ENCODE measurements around the gene SCD.

Gene SCD

GRCh38 chr10:100340948-100341847 is 5.8 kb upstream of the SCD start:
- no peak for DNase-seq (ENCODE audit: low read depth in 3 of 3)

- peak in 2 of 3 experiments; percentile 13 to 26 for DNase-seq (ENCODE audit: low read depth in 3 of 3)
Measured at GRCh38 chr10:100341953-100342626, 4.9 kb upstream of the SCD start.

GRCh38 chr10:100342627-100342972 is 4.4 kb upstream of the SCD start:
- no peak for DNase-seq (ENCODE audit: low read depth in 3 of 3)

DNA sequence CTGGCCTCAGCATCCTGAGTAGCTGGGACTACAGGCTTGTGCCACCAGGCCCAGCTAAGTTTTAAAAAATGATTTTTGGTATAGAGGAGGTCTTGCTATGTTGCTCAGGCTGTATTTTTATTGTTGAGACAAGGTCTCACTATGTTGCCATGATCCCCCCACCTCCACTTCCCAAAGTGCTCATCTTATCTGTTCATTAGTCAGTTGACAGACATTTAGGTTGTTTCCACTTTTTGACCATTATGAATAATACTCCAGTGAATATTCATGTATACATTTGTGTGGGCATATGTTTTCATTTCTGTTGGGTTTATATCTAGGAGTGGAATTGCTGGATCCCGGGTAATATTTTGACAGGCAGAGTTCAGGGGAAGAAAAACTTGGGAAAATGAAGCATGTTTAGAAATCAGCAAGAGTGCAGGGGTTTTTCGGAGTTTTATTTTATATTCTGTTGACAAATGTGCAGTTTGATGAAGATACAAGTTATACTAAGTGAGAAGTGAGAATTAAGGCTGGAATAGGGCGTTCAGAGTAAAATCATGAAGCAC is 2.7 kb upstream of the SCD start:
- DNase-seq (ENCODE audit: low read depth in 3 of 3): no peak

- no peak for DNase-seq (ENCODE audit: low read depth in 3 of 3)
Measured at GRCh38 chr10:100345570-100346330, 1.3 kb upstream of the SCD start.

GRCh38 chr10:100346351-100346764 is 675 bp upstream of the SCD start:
- DNase-seq (ENCODE audit: low read depth in 3 of 3): peak; percentile 21 to 41 (median 34)

DNA sequence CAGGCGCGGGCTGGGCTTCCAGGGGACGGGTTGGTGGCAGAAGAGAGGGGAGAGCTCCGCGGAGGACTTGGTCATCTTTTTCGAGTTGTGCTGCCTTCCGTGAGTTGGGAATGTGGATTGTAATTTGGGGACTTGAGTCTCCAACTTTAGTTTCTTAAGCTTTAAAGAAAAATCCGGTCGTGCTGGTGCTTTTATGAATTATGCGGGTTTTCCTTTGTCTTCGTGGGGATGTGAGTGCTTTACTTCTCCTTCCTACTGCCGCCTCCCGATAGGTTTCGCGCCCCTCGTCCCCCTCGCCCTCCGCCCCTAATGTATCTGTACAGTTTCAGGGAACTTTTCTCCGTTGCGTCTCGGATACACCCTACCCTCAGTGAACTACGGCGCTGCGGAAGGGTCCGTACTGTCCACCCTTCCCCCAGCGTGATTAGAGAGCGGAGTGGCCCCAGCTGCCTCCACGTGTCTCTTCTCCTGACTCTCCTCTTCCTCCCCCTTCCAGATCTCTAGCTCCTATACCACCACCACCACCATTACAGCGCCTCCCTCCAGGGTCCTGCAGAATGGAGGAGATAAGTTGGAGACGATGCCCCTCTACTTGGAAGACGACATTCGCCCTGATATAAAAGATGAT is 649 bp downstream of the SCD start:
- DNase-seq (ENCODE audit: low read depth in 3 of 3): no peak

- no peak for DNase-seq (ENCODE audit: low read depth in 3 of 3)
Measured at GRCh38 chr10:100348389-100348927, 1.4 kb downstream of the SCD start.

GRCh38 chr10:100349087-100349486 is 2.1 kb downstream of the SCD start:
- no peak for DNase-seq (ENCODE audit: low read depth in 3 of 3)

- no peak for DNase-seq (ENCODE audit: low read depth in 3 of 3)
Measured at GRCh38 chr10:100349672-100350071, 2.6 kb downstream of the SCD start.

DNA sequence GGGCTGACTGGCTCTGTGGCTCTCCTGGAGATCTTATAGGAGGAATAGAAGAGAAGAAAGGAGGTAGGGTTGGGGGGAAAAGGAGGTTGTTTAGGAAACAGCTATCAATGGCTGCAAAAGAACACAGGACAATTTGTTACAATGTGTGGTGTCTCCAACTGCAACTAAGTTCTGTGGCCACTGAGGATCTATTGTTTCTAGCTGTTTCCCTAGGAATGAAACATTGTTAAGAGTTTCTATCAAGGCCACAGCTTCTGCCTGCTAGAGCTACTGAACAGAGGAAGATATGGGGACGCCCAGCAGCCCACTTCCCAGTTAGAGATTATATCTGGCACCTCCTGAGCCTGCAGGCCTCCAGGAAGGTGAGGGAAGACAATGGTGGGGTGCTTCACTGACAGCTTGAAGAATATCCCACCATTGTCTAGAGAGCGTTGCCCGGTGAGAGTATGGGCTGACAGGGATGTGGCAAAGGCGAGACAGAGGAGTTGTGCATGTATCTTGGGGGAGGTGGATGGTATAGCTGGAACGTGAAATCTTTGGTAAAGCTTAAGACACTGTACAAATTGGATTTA is 4.0 kb downstream of the SCD start:
- DNase-seq (ENCODE audit: low read depth in 3 of 3): no peak

DNA sequence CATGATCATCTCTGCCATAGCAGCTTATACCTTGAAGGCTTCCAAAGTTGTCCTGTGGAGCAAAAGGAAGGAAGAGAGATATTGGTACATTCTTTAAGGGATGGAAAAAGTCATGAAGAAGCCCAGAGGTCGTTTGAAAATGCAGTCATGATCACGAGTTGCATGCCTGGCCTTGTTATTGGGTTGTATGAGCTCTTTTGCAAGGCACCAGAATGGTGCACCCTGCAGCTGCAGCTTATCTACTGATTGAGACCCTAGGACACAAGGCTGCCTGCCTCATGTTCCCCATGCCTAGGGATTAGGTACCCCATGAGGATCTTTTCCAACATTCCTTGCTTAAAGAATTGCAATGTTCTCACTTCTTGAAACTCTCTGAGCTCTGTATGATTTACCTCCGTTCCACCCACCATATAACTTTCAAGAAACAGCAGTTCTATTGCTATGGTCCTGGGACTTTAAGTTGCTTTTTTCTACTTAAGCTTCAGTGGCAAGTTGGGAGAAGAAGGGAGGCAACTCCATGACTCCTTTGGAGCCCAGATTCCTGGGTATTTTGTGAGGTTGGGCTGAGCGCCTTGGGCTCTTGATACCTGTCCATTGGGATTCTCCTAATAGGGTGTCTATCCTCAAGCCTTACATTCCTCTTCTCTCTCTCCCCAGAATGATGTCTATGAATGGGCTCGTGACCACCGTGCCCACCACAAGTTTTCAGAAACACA is 6.9 kb downstream of the SCD start:
- DNase-seq (ENCODE audit: low read depth in 3 of 3): no peak

DNA sequence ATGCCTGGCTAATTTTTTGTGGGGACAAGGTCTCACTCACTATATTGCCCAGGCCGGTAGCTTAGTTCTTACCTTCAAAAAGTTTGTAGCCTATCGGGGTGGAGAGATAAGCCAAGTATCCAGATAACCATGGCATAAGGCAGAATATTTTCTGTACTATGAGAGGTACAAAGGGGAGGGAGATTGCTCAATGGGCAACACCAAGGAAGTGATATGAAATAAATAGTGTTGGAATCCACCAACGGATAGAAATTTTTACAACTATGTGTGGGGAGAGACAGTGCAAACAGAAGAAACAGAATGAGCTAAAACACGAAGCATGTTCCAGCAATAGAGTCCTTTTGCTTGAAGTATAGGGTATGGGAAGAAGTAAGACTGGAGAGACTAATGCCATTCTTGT is 8.1 kb downstream of the SCD start:
- no peak for DNase-seq (ENCODE audit: low read depth in 3 of 3)

- no peak for DNase-seq (ENCODE audit: low read depth in 3 of 3)
Measured at GRCh38 chr10:100356067-100357017, 9.3 kb downstream of the SCD start.

GRCh38 chr10:100357059-100357858 is 10.2 kb downstream of the SCD start:
- DNase-seq (ENCODE audit: low read depth in 3 of 3): no peak

DNA sequence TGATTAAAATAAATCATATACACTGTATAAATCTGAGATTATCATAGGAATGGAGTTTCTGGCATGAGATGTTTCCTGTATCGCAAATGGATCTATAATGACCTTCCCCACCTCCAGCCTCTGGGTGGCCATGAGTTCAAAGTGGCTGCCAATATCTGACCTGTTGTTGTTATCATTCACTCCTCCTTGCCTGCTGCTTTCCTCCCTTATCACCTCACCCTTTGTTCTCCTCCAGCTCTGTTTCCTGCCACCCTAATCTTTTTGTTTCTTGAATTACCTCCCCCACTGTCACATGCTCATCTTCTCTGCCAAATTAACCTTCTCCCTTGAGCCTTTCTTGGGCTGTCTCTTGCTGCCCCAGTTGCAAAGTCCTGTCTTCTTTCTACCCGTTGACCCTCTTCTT is 12.0 kb downstream of the SCD start:
- no peak for DNase-seq (ENCODE audit: low read depth in 3 of 3)

DNA sequence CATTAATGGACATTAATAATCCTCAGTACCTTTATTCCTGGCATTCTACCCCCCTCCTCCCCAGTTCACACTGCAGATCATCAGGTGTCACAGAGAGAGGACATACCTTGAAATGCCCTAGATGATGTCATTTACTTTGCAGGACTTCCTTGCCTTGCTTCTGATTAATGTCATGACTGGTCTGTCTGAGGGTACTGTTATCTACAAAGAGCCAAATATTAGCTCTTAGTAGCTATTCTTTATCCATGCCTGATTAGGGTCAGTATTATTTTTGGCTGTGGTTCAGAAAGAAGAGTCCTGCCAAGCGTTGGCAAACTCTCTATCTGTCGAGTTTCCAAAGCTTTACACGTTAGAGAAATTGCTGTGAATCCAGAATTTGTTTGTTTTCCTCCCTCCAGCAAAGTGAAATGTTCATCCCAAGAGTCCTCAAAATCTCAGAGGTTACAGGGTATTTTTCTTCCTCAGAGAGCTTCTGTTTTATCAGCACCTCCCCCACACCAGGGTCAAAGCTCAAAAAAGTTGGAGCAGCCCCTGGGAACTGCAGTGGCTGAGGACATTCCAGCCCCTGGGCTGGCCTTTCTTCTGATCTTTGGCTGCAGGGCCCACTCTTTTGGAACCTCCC is 12.6 kb downstream of the SCD start:
- no peak for DNase-seq (ENCODE audit: low read depth in 3 of 3)

DNA sequence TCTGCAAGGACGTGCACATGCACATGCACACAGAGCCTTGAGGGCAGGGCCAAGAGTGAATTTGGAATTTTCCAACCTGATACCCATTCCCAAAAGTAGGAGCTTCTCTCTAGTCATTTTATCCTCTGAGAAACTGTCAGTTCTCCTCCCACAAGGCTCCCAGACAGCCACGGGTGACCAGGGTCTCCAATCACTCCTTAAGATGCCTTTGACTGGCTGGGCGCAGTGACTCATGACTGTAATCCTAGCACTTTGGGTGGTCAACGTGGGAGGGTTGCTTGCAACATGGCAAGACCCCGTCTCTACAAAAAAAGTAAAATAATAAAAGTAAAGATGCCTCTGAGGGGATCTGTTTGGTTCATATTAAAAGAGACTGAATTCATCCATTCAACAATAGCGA is 13.2 kb downstream of the SCD start:
- no peak for DNase-seq (ENCODE audit: low read depth in 3 of 3)
